Measurements from ENCODE around the gene CELF4. TPM values are rescaled to one million over a fixed set of nuclear protein-coding genes. Genes with fewer than 3 reads are reported as not detected.

The CELF4 gene
- total RNA-seq, 2 donors from 2014 or later, result 1.4 TPM; not detected in 1

DNA sequence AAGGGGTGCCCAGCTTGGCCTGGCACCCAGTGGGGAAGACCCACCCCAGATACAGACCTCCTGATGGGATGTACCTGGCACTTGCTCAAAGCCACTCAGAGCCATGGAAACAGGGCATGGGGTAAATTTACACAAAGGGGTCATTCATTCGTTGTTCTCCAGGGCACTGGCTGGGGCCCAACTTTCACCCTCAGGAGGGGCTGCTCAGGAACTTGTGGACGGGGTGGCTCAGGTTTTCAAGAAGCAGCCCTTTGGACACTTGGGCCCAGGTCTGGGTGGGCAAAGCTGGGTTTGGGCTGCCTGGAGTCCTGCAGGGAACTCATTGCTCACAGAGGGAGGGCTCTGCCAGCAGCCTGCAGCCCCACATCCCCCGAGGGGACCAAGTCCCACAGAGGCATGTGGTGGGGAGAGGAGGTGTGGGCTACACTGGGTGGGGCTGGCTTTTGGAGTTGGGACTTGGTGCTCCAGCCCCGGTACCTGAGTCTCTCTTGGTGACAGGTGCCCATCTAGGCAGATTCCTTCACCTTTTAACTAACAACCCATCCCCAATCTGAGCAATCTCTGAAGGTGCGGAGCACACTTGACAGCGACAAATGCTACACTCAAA is 172.3 kb downstream of the CELF4 start:
- H3K4me1 ChIP-seq, result no peaks in the 10 kb centered on the region
- no peak overlapping the region for H3K27ac ChIP-seq
- H3K36me3 ChIP-seq, result no peaks in the 10 kb centered on the region
- TF ChIP-seq, protein P1, sequence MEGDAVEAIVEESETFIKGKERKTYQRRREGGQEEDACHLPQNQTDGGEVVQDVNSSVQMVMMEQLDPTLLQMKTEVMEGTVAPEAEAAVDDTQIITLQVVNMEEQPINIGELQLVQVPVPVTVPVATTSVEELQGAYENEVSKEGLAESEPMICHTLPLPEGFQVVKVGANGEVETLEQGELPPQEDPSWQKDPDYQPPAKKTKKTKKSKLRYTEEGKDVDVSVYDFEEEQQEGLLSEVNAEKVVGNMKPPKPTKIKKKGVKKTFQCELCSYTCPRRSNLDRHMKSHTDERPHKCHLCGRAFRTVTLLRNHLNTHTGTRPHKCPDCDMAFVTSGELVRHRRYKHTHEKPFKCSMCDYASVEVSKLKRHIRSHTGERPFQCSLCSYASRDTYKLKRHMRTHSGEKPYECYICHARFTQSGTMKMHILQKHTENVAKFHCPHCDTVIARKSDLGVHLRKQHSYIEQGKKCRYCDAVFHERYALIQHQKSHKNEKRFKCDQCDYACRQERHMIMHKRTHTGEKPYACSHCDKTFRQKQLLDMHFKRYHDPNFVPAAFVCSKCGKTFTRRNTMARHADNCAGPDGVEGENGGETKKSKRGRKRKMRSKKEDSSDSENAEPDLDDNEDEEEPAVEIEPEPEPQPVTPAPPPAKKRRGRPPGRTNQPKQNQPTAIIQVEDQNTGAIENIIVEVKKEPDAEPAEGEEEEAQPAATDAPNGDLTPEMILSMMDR (IDR thresholded peaks at IDR 0.05), result no peak
- H3K9me3 ChIP-seq, result no peaks in the 10 kb centered on the region
- no peak overlapping the region for H3K4me3 ChIP-seq
- H3K27me3 ChIP-seq, result peaks cover 9% of the 10 kb centered on the region
- intact Hi-C loops (cut with DNase I), result no loop called here
- no peak for DNase-seq
- no peak overlapping the region for H3K9ac ChIP-seq (ENCODE audit: low read depth in 2 of 2, low read length in 2 of 2)

DNA sequence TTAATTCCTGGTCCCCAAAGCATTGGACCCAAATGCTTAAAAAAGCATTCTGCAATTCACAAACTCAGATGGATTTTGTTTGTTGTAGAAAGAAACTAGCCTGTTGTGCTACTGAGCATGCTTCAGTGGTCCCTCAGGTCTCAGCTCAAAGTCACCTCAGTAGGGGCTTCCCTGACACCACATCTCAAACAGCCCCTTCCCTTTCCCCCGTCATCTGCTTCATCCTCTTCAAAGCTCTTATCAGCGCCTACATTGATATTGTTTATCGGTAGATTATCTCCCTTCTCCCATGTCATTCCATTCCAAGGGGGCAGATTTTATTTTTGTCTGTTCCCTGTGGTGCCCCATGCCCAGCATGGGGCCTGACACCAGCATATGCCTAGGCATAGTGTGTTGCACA is 172.9 kb downstream of the CELF4 start:
- TF ChIP-seq, protein P1 (IDR thresholded peaks at IDR 0.05), result no peak
- intact Hi-C loops (cut with DNase I), result no loop called here
- Histone ChIP-seq H3K36me3 (no peaks in the 10 kb centered on the region), H3K9ac (ENCODE audit: low read depth in 2 of 2, low read length in 2 of 2) (no peak overlapping the region), H3K27ac (no peak overlapping the region), H3K4me1 (no peaks in the 10 kb centered on the region), H3K4me3 (no peak overlapping the region), H3K27me3 (peaks cover 9% of the 10 kb centered on the region), H3K9me3 (no peaks in the 10 kb centered on the region)
- DNase-seq, result no peak

DNA sequence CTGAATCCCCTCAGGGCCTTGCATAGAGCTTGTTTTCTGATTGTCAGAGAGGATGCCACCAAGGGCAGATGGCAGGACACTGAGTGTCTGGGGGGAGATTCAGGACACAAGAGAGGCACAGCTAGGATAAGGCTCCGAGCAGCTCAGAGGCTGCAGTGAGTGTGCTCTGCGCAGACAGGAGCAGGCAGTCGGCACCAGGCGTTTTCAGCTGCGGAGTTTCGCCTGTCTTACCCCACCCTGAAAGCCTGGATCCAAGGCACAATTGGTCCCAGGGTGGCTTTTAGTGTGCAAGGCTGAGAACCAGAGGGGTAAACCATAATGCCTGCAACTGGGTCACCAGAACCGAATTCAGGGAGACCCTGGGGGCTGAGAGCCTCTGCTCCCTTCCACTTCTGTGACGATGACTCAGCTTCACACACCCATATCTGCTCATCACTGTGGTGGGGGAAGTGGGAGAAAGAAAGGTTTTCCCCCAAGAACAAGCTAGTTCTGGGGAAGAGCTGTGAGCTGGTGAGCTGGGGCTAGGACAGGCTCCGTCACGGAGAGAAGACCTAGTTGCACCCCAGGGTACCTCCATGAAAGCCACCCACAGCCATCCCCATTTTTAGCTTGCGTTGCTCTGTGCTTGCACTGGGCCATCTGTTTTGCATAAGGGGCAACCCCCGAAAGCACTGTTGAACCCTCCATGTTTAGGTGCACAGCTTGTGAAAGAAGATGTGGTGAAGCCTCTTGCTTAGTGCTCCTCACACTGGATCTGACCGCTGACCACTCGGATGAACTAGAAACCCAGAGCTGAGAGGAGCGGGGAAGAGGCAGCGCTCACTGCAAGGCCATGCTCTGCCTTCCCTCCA is 173.7 kb downstream of the CELF4 start:
- Histone ChIP-seq H3K9me3 (no peaks in the 10 kb centered on the region), H3K27me3 (peaks cover 9% of the 10 kb centered on the region), H3K27ac (no peak overlapping the region), H3K4me3 (no peak overlapping the region), H3K36me3 (no peaks in the 10 kb centered on the region), H3K9ac (ENCODE audit: low read depth in 2 of 2, low read length in 2 of 2) (no peak overlapping the region), H3K4me1 (no peaks in the 10 kb centered on the region)
- TF ChIP-seq, protein P1 (IDR thresholded peaks at IDR 0.05), result no peak
- intact Hi-C loops (cut with DNase I), result no loop called here
- no peak for DNase-seq

DNA sequence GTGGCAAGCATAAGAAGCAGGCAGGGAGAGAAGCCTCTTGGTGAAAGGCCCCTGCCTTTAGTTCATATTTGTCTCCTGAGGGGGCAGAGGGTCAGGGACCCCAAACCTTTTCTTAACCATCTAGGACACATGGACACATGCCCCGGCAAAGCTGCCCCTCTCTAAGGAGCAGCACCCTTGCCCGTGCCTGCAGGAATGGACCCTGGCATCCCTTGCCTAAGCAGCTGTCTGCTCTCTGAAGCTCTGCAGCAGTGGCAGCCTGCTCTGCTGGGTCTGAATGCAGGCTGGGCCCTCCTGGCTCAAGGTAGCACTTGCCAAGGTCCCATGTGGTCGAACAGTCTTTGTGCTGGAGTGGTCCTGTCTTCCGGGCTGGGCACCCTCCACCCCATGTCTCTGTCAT is 174.4 kb downstream of the CELF4 start:
- Histone ChIP-seq H3K4me3 (no peak overlapping the region), H3K4me1 (no peaks in the 10 kb centered on the region), H3K27me3 (peaks cover 9% of the 10 kb centered on the region), H3K27ac (no peak overlapping the region), H3K9me3 (no peaks in the 10 kb centered on the region), H3K9ac (ENCODE audit: low read depth in 2 of 2, low read length in 2 of 2) (no peak overlapping the region), H3K36me3 (no peaks in the 10 kb centered on the region)
- DNase-seq, result no peak
- intact Hi-C loops (cut with DNase I), result no loop called here
- TF ChIP-seq, protein P1 (IDR thresholded peaks at IDR 0.05), result no peak

DNA sequence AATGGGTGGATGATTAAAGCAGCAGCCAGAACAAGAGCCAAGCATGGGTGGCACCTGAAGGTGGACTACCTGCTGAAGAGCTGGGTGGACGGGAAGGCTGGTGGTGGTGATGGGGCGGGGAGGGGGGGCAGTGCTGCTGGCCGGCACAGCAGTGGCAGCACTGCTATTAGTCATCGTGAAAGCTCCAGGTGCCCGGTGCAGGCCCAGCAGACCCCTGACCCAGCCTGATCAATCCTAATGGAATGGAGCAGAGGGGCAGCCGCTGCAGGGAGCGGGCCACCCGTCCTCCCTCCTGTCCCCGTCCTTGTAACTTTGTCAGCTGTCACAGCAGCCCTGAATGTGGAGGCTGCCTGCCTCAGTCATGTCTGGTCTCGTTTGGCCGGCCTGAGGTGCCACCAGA is 174.9 kb downstream of the CELF4 start:
- Histone ChIP-seq H3K27me3 (peaks cover 9% of the 10 kb centered on the region), H3K4me1 (no peaks in the 10 kb centered on the region), H3K27ac (no peak overlapping the region), H3K9me3 (no peaks in the 10 kb centered on the region), H3K4me3 (no peak overlapping the region), H3K9ac (ENCODE audit: low read depth in 2 of 2, low read length in 2 of 2) (no peak overlapping the region), H3K36me3 (no peaks in the 10 kb centered on the region)
- no peak for DNase-seq
- TF ChIP-seq, protein P1 (IDR thresholded peaks at IDR 0.05), result no peak
- intact Hi-C loops (cut with DNase I), result no loop called here

Data from colonic mucosa (tissue), 4 donors.